HEK293 (cell line): ENCODE data around the gene PACSIN2.
A peak's percentile ranks its signal among the peaks of the same experiment; 100 is the strongest.

Experiments
- CTCF ChIA-PET: fragments of 350-600 bp; formaldehyde crosslinking; extraction: SDS; loops from one replicate; lab custom pipeline; 2021; ENCODE audit warnings: antibody characterized with exemption; lab: Yijun Ruan, JAX
- POLR2A ChIA-PET: fragments of 300-600 bp; formaldehyde crosslinking; extraction: SDS; loops from one replicate; lab custom pipeline; 2020; ENCODE audit warnings: antibody characterized with exemption, inconsistent platforms; lab: Yijun Ruan, JAX
- H3K27ac ChIP-seq: fragments of 200-500 bp; sonication (Bioruptor generic); 2 replicates; pipeline ENCODE4 v1.5.1; 2014; ENCODE audit warnings: low read depth, low read length, control low read depth, inconsistent platforms; ENCODE audit errors: extremely low read depth
- H3K36me3 ChIP-seq, 2 experiments: fragments of 200-500 bp in 1 of 2; sonication (Bioruptor generic) in 1 of 2; 1 replicate in 1 of 2; 2 replicates in 1 of 2; pipeline ENCODE4 v1.5.1; 2014 to 2017; ENCODE audit warnings: inconsistent platforms in 2 of 2, low read length in 2 of 2; ENCODE audit not compliant: control insufficient read depth in 2 of 2, insufficient read depth in 1 of 2
- H3K4me1 ChIP-seq: fragments of 200-500 bp; sonication (Bioruptor generic); 2 replicates; pipeline ENCODE4 v1.5.1; 2014; ENCODE audit warnings: mild to moderate bottlenecking, low read length, inconsistent platforms; ENCODE audit not compliant: control insufficient read depth, insufficient read depth
- H3K4me3 ChIP-seq: 2 replicates; pipeline ENCODE4 v1.5.1; 2011; ENCODE audit warnings: low read depth, mild to moderate bottlenecking, control low read depth, low read length, moderate library complexity
- H3K9me3 ChIP-seq: fragments of 200-500 bp; sonication (Bioruptor generic); 2 replicates; pipeline ENCODE4 v1.5.1; 2014; ENCODE audit warnings: low read depth, low read length, inconsistent platforms; ENCODE audit not compliant: control insufficient read depth, insufficient read depth
- KLF1 ChIP-seq: fragments of 450-650 bp; formaldehyde crosslinking; IDR thresholded peaks from 2 replicates; pipeline ENCODE4 v1.5.1; 2016; ENCODE audit warnings: missing biosample characterization, missing genetic modification characterization
- PRDM10 ChIP-seq: fragments of 450-650 bp; formaldehyde crosslinking; IDR thresholded peaks from 2 replicates; pipeline ENCODE4 v1.5.1; 2016; ENCODE audit warnings: missing biosample characterization, missing genetic modification characterization
- SP7 ChIP-seq: fragments of 450-650 bp; formaldehyde crosslinking; IDR thresholded peaks from 2 replicates; pipeline ENCODE4 v1.5.1; 2016; ENCODE audit warnings: missing biosample characterization, missing genetic modification characterization
- ZBTB17 ChIP-seq: fragments of 450-650 bp; formaldehyde crosslinking; IDR thresholded peaks from 2 replicates; pipeline ENCODE4 v1.5.1; 2016; ENCODE audit warnings: missing biosample characterization, missing genetic modification characterization
- ZFP41 ChIP-seq: fragments of 450-650 bp; formaldehyde crosslinking; IDR thresholded peaks from 2 replicates; pipeline ENCODE4 v1.5.1; 2016; ENCODE audit warnings: missing biosample characterization, missing genetic modification characterization, borderline replicate concordance
- ZNF184 ChIP-seq: fragments of 450-650 bp; IDR thresholded peaks from 2 replicates; pipeline ENCODE4 v1.5.1; 2018; ENCODE audit warnings: missing biosample characterization, mild to moderate bottlenecking, missing genetic modification characterization
- ZNF341 ChIP-seq: fragments of 450-650 bp; formaldehyde crosslinking; IDR thresholded peaks from 2 replicates; pipeline ENCODE4; 2016; ENCODE audit warnings: low read depth, missing biosample characterization, missing genetic modification characterization
- ZNF366 ChIP-seq: fragments of 450-650 bp; formaldehyde crosslinking; conservative IDR thresholded peaks from 2 replicates; pipeline ENCODE4 v1.5.1; 2016; ENCODE audit warnings: missing biosample characterization, missing genetic modification characterization
- ZNF670 ChIP-seq: fragments of 450-650 bp; formaldehyde crosslinking; IDR thresholded peaks from 2 replicates; pipeline ENCODE4 v1.5.1; 2016; ENCODE audit warnings: missing biosample characterization, missing genetic modification characterization, low read depth
- ZSCAN16 ChIP-seq: fragments of 450-650 bp; formaldehyde crosslinking; IDR thresholded peaks from 2 replicates; pipeline ENCODE4 v1.5.1; 2016; ENCODE audit warnings: missing biosample characterization, missing genetic modification characterization
- ZSCAN4 ChIP-seq: fragments of 450-650 bp; formaldehyde crosslinking; IDR thresholded peaks from 2 replicates; pipeline ENCODE4 v1.5.1; 2017; ENCODE audit warnings: missing biosample characterization, missing genetic modification characterization
- TF ChIP-seq, protein P1 (sequence below): fragments of 450-650 bp; formaldehyde crosslinking; IDR thresholded peaks from 2 replicates; pipeline ENCODE4 v1.5.1; 2016; ENCODE audit warnings: missing biosample characterization, missing genetic modification characterization

Gene PACSIN2

DNA sequence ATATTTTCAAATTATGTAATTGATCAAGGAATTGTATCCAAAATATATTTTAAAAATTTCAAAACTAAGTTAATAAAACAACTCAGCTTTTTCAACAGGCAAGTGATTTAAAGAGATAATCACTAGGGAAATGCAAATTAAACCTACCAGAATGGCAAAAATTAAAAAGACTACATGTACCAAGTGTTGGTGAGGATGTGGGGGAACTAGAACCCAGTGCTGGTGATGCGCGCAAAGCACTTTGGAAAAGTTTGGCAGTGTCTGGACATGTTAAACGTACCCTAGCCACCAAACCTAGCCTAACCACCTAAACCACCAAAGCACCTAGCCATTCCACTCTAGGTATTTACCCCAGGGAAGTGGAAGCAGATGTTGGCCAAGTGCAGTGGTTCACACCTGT, 22.9 kb downstream of the PACSIN2 start:
- Histone ChIP-seq H3K27ac (no peak overlapping the region), H3K36me3 (peaks cover 0 to 3% of the 10 kb centered on the region in 2 experiments; a peak in 1 of 3 replicates), H3K4me1 (peaks cover 16% of the 10 kb centered on the region; the same call in 1 of the 2 replicates), H3K9me3 (no peaks in the 10 kb centered on the region), H3K4me3 (no peak overlapping the region)
- POLR2A ChIA-PET: interaction anchor here (2.8 kb wide), 1 partner anchor 23 kb away, joined by 18 read pairs; the partner anchor contains the start of gene PACSIN2
- TF ChIP-seq ZBTB17 (tag by site-specific recombination) (no peak), ZFP41 (tag by site-specific recombination) (no peak), ZNF670 (tag by site-specific recombination) (no peak), ZNF184 (tag by site-specific recombination) (peak; percentile 100), ZSCAN16 (tag by site-specific recombination) (no peak)
- TF ChIP-seq, protein P1, sequence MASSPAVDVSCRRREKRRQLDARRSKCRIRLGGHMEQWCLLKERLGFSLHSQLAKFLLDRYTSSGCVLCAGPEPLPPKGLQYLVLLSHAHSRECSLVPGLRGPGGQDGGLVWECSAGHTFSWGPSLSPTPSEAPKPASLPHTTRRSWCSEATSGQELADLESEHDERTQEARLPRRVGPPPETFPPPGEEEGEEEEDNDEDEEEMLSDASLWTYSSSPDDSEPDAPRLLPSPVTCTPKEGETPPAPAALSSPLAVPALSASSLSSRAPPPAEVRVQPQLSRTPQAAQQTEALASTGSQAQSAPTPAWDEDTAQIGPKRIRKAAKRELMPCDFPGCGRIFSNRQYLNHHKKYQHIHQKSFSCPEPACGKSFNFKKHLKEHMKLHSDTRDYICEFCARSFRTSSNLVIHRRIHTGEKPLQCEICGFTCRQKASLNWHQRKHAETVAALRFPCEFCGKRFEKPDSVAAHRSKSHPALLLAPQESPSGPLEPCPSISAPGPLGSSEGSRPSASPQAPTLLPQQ (tag by site-specific recombination): no peak
- CTCF ChIA-PET: interaction anchor here (1.0 to 2.1 kb wide), 2 partner anchors 14 to 85 kb away, joined by 3 to 7 read pairs; no protein-coding TSS in a partner anchor

GRCh38 chr22:42991010-42991651, 23.8 kb downstream of the PACSIN2 start:
- Histone ChIP-seq H3K4me3 (no peak overlapping the region), H3K27ac (no peak overlapping the region), H3K36me3 (peaks cover 0 to 3% of the 10 kb centered on the region in 2 experiments; a peak in 1 of 3 replicates), H3K4me1 (peaks cover 16% of the 10 kb centered on the region; the same call in 1 of the 2 replicates), H3K9me3 (no peaks in the 10 kb centered on the region)
- TF ChIP-seq ZBTB17 (tag by site-specific recombination): peak; percentile 46; the same call in 1 of the 2 replicates
- TF ChIP-seq PRDM10 (tag by site-specific recombination): peak; percentile 70
- TF ChIP-seq ZNF366 (tag by site-specific recombination): no peak
- no peak for TF ChIP-seq KLF1
- no peak for TF ChIP-seq ZNF341 (tag by site-specific recombination)
- TF ChIP-seq ZSCAN4 (tag by site-specific recombination): no peak
- TF ChIP-seq SP7 (tag by site-specific recombination): no peak
- ChIA-PET CTCF (interaction anchor here (1.0 to 2.2 kb wide), 7 partner anchors 10 to 86 kb away, joined by 3 to 13 read pairs (median 7); no protein-coding TSS in a partner anchor), POLR2A (interaction anchor here (1.3 to 2.8 kb wide), 2 partner anchors 14 to 24 kb away, joined by 4 to 18 read pairs; partner anchors contain the start of gene PACSIN2)
